ENCODE measurements around the gene NTM.

- TF ChIP-seq EZH2 (IDR thresholded peaks at IDR 0.05; ENCODE audit: insufficient read depth, poor library complexity, severe bottlenecking) (no peak), EZH2phosphoT487 (IDR thresholded peaks at IDR 0.05; ENCODE audit: insufficient read depth, low read depth) (no peak)
These were observed 777.0 kb downstream of the NTM start for GRCh38 chr11:132147464-132147863.

Data from GM23248 (cell line).